GM19238 (cell line): ENCODE results near the gene TTYH1.
"Not testable (repeated sequence)": the region's sequence is repeated elsewhere in the genome, so short reads cannot be mapped to it uniquely, and the experiment has no call there.

Experiments
- DNase-seq: peaks from one replicate; pipeline ENCODE4 v3.0.0; 2011; ENCODE audit warnings: low spot score; ENCODE audit not compliant: insufficient read length

The TTYH1 gene

GRCh38 chr19:54459282-54460229 is 44.3 kb downstream of the TTYH1 start:
- no peak for DNase-seq

- DNase-seq, result no peak
Observed at GRCh38 chr19:54460230-54461005, 45.2 kb downstream of the TTYH1 start.

GRCh38 chr19:54461210-54461609 is 45.9 kb downstream of the TTYH1 start:
- DNase-seq, result no peak

GRCh38 chr19:54461613-54462012 is 46.3 kb downstream of the TTYH1 start:
- DNase-seq, result no peak

- no peak for DNase-seq
Observed at GRCh38 chr19:54462047-54462654, 46.9 kb downstream of the TTYH1 start.

- DNase-seq, result no peak
Observed at GRCh38 chr19:54462655-54463530, 47.6 kb downstream of the TTYH1 start.

- DNase-seq, result peak; percentile 76
Observed at GRCh38 chr19:54463531-54464043, 48.3 kb downstream of the TTYH1 start, which contains the start of gene LENG9. LENG9 (minus strand) TSS chr19:54463778; CDS start chr19:54463526, 252 bp downstream.

GRCh38 chr19:54464044-54464629 is 48.9 kb downstream of the TTYH1 start:
- DNase-seq, result peak; percentile 72

GRCh38 chr19:54464630-54465425 is 49.6 kb downstream of the TTYH1 start:
- peak; percentile 87 for DNase-seq

- no peak for DNase-seq
Observed at GRCh38 chr19:54465426-54466109, 50.3 kb downstream of the TTYH1 start.

GRCh38 chr19:54466110-54466480 is 50.8 kb downstream of the TTYH1 start:
- not testable (repeated sequence) for DNase-seq

GRCh38 chr19:54469496-54469934 is 54.3 kb downstream of the TTYH1 start:
- no peak for DNase-seq

GRCh38 chr19:54470276-54470887 is 55.1 kb downstream of the TTYH1 start:
- DNase-seq, result no peak

- no peak for DNase-seq
Observed at GRCh38 chr19:54470991-54471782, 55.9 kb downstream of the TTYH1 start.

GRCh38 chr19:54473071-54473891 is 58.0 kb downstream of the TTYH1 start, which contains the start of gene CDC42EP5:
CDC42EP5 (minus strand) TSS chr19:54473296; CDS start chr19:54465547, 7,749 bp downstream.
- DNase-seq, result no peak

GRCh38 chr19:54473892-54474372 is 58.7 kb downstream of the TTYH1 start:
- no peak for DNase-seq
